NB4 (cell line): ENCODE measurements around the gene LYPD5.
A peak's percentile ranks its signal among the peaks of the same experiment; 100 is the strongest.

ENCODE experiments used
- DNase-seq: peaks from one replicate; pipeline ENCODE4 v3.0.0; 2010; ENCODE audit warnings: low read depth
- H3K4me3 ChIP-seq: one replicate; pipeline ENCODE4 v1.5.1; 2011; ENCODE audit warnings: mild to moderate bottlenecking, low read depth, low read length, moderate library complexity
- CTCF ChIP-seq: IDR thresholded peaks from one replicate; pipeline ENCODE4 v1.5.1; 2012; ENCODE audit warnings: low read depth, low read length
- MAX ChIP-seq: IDR thresholded peaks from 2 replicates; pipeline ENCODE4 v1.6.1; 2011; ENCODE audit warnings: low read depth, low read length
- MYC ChIP-seq: IDR thresholded peaks from 2 replicates; pipeline ENCODE4 v1.6.1; 2011; ENCODE audit warnings: low read depth, low read length
- POLR2A ChIP-seq: IDR thresholded peaks from 2 replicates; pipeline ENCODE4 v1.6.1; 2011; ENCODE audit warnings: mild to moderate bottlenecking; ENCODE audit not compliant: insufficient read length; ENCODE audit errors: extremely low read depth

Gene LYPD5

GRCh38 chr19:43754503-43755255, 47.6 kb downstream of the LYPD5 start, which contains the start of gene SMG9:
TSS of gene SMG9 (minus strand) at chr19:43754962. CDS start at chr19:43750741, 4,221 bp downstream.
- peak; percentile 93 for DNase-seq

GRCh38 chr19:43754253-43754502, 48.1 kb downstream of the LYPD5 start:
- peak overlapping the region; percentile 77 for H3K4me3 ChIP-seq
- DNase-seq, result no peak
- TF ChIP-seq MAX, result no peak
- no peak for TF ChIP-seq POLR2A
- TF ChIP-seq MYC, result no peak
- no peak for TF ChIP-seq CTCF

More at GRCh38 chr19:43754503-43755255, 47.6 kb downstream of the LYPD5 start, which contains the start of gene SMG9:
- peak; percentile 82 for TF ChIP-seq MAX
- peak; percentile 82 for TF ChIP-seq MYC
- TF ChIP-seq POLR2A, result peak; percentile 71
- no peak for TF ChIP-seq CTCF
- H3K4me3 ChIP-seq, result peak within 1 kb of the TSS; percentile 88

GRCh38 chr19:43752287-43752875, 49.9 kb downstream of the LYPD5 start:
- no peak for DNase-seq
- TF ChIP-seq POLR2A, result no peak
- no peak for TF ChIP-seq MYC
- TF ChIP-seq CTCF, result no peak
- TF ChIP-seq MAX, result no peak
- H3K4me3 ChIP-seq, result no peak overlapping the region

- no peak for DNase-seq
- TF ChIP-seq MAX (no peak), CTCF (no peak), MYC (no peak)
- no peak overlapping the region for H3K4me3 ChIP-seq
Measured at GRCh38 chr19:43751466-43752220, 50.6 kb downstream of the LYPD5 start.

- TF ChIP-seq POLR2A (no peak), MAX (no peak), MYC (no peak), CTCF (no peak)
- no peak overlapping the region for H3K4me3 ChIP-seq
- no peak for DNase-seq
Measured at GRCh38 chr19:43749898-43750297, 52.3 kb downstream of the LYPD5 start.
